HepG2 (cell line): Measurements from ENCODE around the gene SLC6A7. TPM values are rescaled to one million over a fixed set of nuclear protein-coding genes. Genes with fewer than 3 reads are reported as not detected.
A peak's percentile ranks its signal among the peaks of the same experiment; 100 is the strongest.

Source experiments
- CERS6 ChIP-seq: sonication (generic); formaldehyde crosslinking; IDR thresholded peaks from 2 replicates; pipeline ENCODE4 v1.5.0; 2020; ENCODE audit warnings: missing genetic modification reagents
- FOSL2 ChIP-seq: sonication (generic); formaldehyde crosslinking; IDR thresholded peaks from 2 replicates; pipeline ENCODE4 v1.4.0; 2020; ENCODE audit warnings: missing genetic modification reagents
- FOXA1 ChIP-seq, 2 experiments: fragments of 450-650 bp in 1 of 2; sonication (generic) in 1 of 2; formaldehyde crosslinking in 1 of 2; IDR thresholded peaks; 2 replicates each; pipeline versions ENCODE4 v1.4.0 to v1.6.1; 2016 to 2020; ENCODE audit warnings: missing genetic modification reagents in 1 of 2
- GATAD2A ChIP-seq: IDR thresholded peaks from 2 replicates; pipeline ENCODE4 v1.6.1; 2016
- GMEB1 ChIP-seq: sonication (generic); formaldehyde crosslinking; IDR thresholded peaks from 2 replicates; pipeline ENCODE4 v1.5.1; 2020; ENCODE audit warnings: missing genetic modification reagents, mild to moderate bottlenecking, borderline replicate concordance
- GPN1 ChIP-seq: sonication (generic); formaldehyde crosslinking; IDR thresholded peaks from 2 replicates; pipeline ENCODE4 v1.5.1; 2020; ENCODE audit warnings: missing genetic modification reagents, borderline replicate concordance
- HDAC1 ChIP-seq: sonication (generic); formaldehyde crosslinking; IDR thresholded peaks from 2 replicates; pipeline ENCODE4 v1.5.1; 2020; ENCODE audit warnings: mild to moderate bottlenecking, missing genetic modification reagents
- MEIS2 ChIP-seq: sonication (generic); formaldehyde crosslinking; IDR thresholded peaks from 2 replicates; pipeline ENCODE4 v1.9.0; 2021; ENCODE audit warnings: mild to moderate bottlenecking, missing genetic modification reagents
- PATZ1 ChIP-seq: sonication (generic); formaldehyde crosslinking; IDR thresholded peaks from 2 replicates; pipeline ENCODE4 v1.4.0; 2020; ENCODE audit warnings: missing genetic modification reagents
- PAXIP1 ChIP-seq: sonication (generic); formaldehyde crosslinking; conservative IDR thresholded peaks from 2 replicates; pipeline ENCODE4 v1.4.0; 2020; ENCODE audit warnings: mild to moderate bottlenecking, missing genetic modification reagents, moderate library complexity
- THRA ChIP-seq: sonication (generic); formaldehyde crosslinking; IDR thresholded peaks from 2 replicates; pipeline ENCODE4 v1.4.0; 2020; ENCODE audit warnings: missing genetic modification reagents, borderline replicate concordance
- ZKSCAN8 ChIP-seq: IDR thresholded peaks from 2 replicates; pipeline ENCODE4 v1.6.1; 2016; ENCODE audit warnings: borderline replicate concordance, missing genetic modification reagents, missing compliant biosample characterization
- ZNF207 ChIP-seq: fragments of 450-650 bp; IDR thresholded peaks from 2 replicates; pipeline ENCODE4 v1.6.1; 2016; ENCODE audit warnings: antibody characterized with exemption, borderline replicate concordance
- ZNF263 ChIP-seq: sonication (generic); formaldehyde crosslinking; IDR thresholded peaks from 2 replicates; pipeline ENCODE4 v1.4.0; 2020; ENCODE audit warnings: missing genetic modification reagents
- ZNF33A ChIP-seq: sonication (generic); formaldehyde crosslinking; IDR thresholded peaks from 2 replicates; pipeline ENCODE4 v1.5.1; 2020; ENCODE audit warnings: missing genetic modification reagents, mild to moderate bottlenecking, moderate library complexity, borderline replicate concordance
- ZNF484 ChIP-seq: sonication (generic); formaldehyde crosslinking; IDR thresholded peaks from 2 replicates; pipeline ENCODE4 v1.5.1; 2020; ENCODE audit warnings: mild to moderate bottlenecking, low read depth, missing genetic modification reagents, borderline replicate concordance
- ZNF564 ChIP-seq: sonication (generic); formaldehyde crosslinking; IDR thresholded peaks from 2 replicates; pipeline ENCODE4 v1.8.1; 2023; ENCODE audit warnings: mild to moderate bottlenecking, missing genetic modification reagents
- ZNF674 ChIP-seq: sonication (generic); formaldehyde crosslinking; IDR thresholded peaks from 2 replicates; pipeline ENCODE4 v1.5.0; 2020; ENCODE audit warnings: low read depth, mild to moderate bottlenecking, missing genetic modification reagents
- polyA plus RNA-seq, 8 experiments: library from polyadenylated mRNA; depleted of rRNA in 3 of 8; stranded (reverse) in 7 of 8; unstranded in 1 of 8; fragments of >200 nt; fragmentation: Illumina TruSeq in 4 of 8; extraction: Trizol in 4 of 8; gene quantifications; 2 replicates each; pipeline versions ENCODE4 v1.2.1 to v1.2.3, GENCODE V29; 2011 to 2016; ENCODE audit warnings: low read depth in 4 of 8, missing spikeins in 1 of 8, mixed read lengths in 1 of 8; ENCODE audit not compliant: insufficient read depth in 1 of 8
- total RNA-seq, 5 experiments: library from RNA; depleted of rRNA; stranded (reverse); fragments of >200 nt; fragmentation: Illumina TruSeq; extraction: Trizol; gene quantifications; 2 replicates each; pipeline ENCODE4 v1.2.3, GENCODE V29; 2016; ENCODE audit warnings: low read depth in 1 of 5

The SLC6A7 gene
- total and polyA plus RNA-seq, 2 of the 13 experiments (the other 11 are each of a cell fraction or from before 2014, with no cell fraction given): not detected

GRCh38 chr5:150215979-150216944 lies 26.4 kb downstream of the SLC6A7 start (continued):
- peak; percentile 33; the same call in 1 of the 2 replicates for TF ChIP-seq PAXIP1 (CRISPR knock-in tag)
- TF ChIP-seq PATZ1 (CRISPR knock-in tag): peak; percentile 62; the same call in 1 of the 2 replicates
- TF ChIP-seq FOXA1 (IDR thresholded peaks at IDR 0.05): peak; percentile 15; the same call in 1 of the 2 replicates
- TF ChIP-seq FOXA1 (CRISPR knock-in tag; IDR thresholded peaks at IDR 0.05): 0 out of 2 replicates have a peak, but pooled peaks have one; percentile 33
- TF ChIP-seq GPN1 (CRISPR knock-in tag): no peak
- peak; percentile 22; the same call in 1 of the 2 replicates for TF ChIP-seq HDAC1 (CRISPR knock-in tag)
- TF ChIP-seq MEIS2 (CRISPR knock-in tag): no peak
- no peak for TF ChIP-seq CERS6
- TF ChIP-seq GATAD2A (CRISPR knock-in tag): peak; percentile 29; the same call in 1 of the 2 replicates
- TF ChIP-seq GMEB1: no peak
- no peak for TF ChIP-seq ZKSCAN8
- TF ChIP-seq ZNF674 (CRISPR knock-in tag): no peak
- TF ChIP-seq ZNF207: no peak
- TF ChIP-seq ZNF263: no peak
- no peak for TF ChIP-seq ZNF33A
- peak; percentile 51; the same call in 1 of the 2 replicates for TF ChIP-seq THRA (CRISPR knock-in tag)
- peak; percentile 85 for TF ChIP-seq FOSL2 (CRISPR knock-in tag)
- TF ChIP-seq ZNF484: no peak
- no peak for TF ChIP-seq ZNF564 (CRISPR knock-in tag)
